GM23338 (cell line): ENCODE data around the gene BMP10. TPM values are rescaled to one million over a fixed set of nuclear protein-coding genes. Genes with fewer than 3 reads are reported as not detected.

ENCODE experiments used
- ATAC-seq: fragments of 200-7000 bp; cut with Tn5 transposase; 3 replicates; pipeline ENCODE4 v1.9.1; 2020
- DNase-seq: peaks from one replicate; pipeline ENCODE4 v3.0.0-alpha.2; 2015; ENCODE audit warnings: low spot score
- H2AFZ ChIP-seq: fragments of 200-600 bp; sonication (generic); 2 replicates; pipeline ENCODE4 v1.8.0; 2016; ENCODE audit warnings: antibody characterized with exemption, mild to moderate bottlenecking, moderate library complexity
- H3F3A ChIP-seq: fragments of 200-600 bp; sonication (generic); replicated peaks from 2 replicates; pipeline ENCODE4 v1.8.0; 2017; ENCODE audit warnings: antibody characterized with exemption, mixed run types, low read depth
- H3K27ac ChIP-seq: fragments of 200-600 bp; sonication (generic); 2 replicates; pipeline ENCODE4 v1.6.1; 2016; ENCODE audit warnings: low read depth
- H3K27me3 ChIP-seq: fragments of 200-600 bp; sonication (generic); 2 replicates; pipeline ENCODE4 v1.8.0; 2016; ENCODE audit warnings: mild to moderate bottlenecking, mixed run types, moderate library complexity; ENCODE audit not compliant: insufficient read depth
- H3K36me3 ChIP-seq: fragments of 200-600 bp; sonication (generic); 2 replicates; pipeline ENCODE4 v1.8.0; 2016; ENCODE audit warnings: mild to moderate bottlenecking; ENCODE audit not compliant: insufficient read depth
- H3K4me1 ChIP-seq: fragments of 200-600 bp; sonication (generic); 2 replicates; pipeline ENCODE4 v1.8.0; 2016; ENCODE audit warnings: mild to moderate bottlenecking, moderate library complexity; ENCODE audit not compliant: insufficient read depth
- H3K4me2 ChIP-seq: fragments of 200-600 bp; sonication (generic); 2 replicates; pipeline ENCODE4 v1.7.1; 2017; ENCODE audit warnings: mixed run types
- H3K4me3 ChIP-seq: fragments of 200-600 bp; sonication (generic); 2 replicates; pipeline ENCODE4 v1.6.1; 2016; ENCODE audit warnings: mixed run types
- H3K79me2 ChIP-seq: fragments of 200-600 bp; sonication (generic); replicated peaks from 2 replicates; pipeline ENCODE4 v1.8.0; 2017; ENCODE audit warnings: mild to moderate bottlenecking; ENCODE audit not compliant: insufficient read depth
- H3K9me2 ChIP-seq: fragments of 200-600 bp; sonication (generic); 2 replicates; pipeline ENCODE4 v1.8.0; 2017; ENCODE audit not compliant: insufficient read depth
- H4K20me1 ChIP-seq: fragments of 200-600 bp; sonication (generic); replicated peaks from 2 replicates; pipeline ENCODE4 v1.8.0; 2017; ENCODE audit warnings: mild to moderate bottlenecking; ENCODE audit not compliant: insufficient read depth
- H3K27ac Mint-ChIP-seq: 2 replicates; pipeline ENCODE4 v1.8.0; 2020; ENCODE audit warnings: inconsistent platforms, mild to moderate bottlenecking, moderate library complexity, mixed read lengths
- H3K27me3 Mint-ChIP-seq: 3 replicates; pipeline ENCODE4 v1.8.0; 2022; ENCODE audit warnings: low read depth, mild to moderate bottlenecking, moderate library complexity, mixed read lengths, inconsistent platforms; ENCODE audit not compliant: insufficient read depth, poor library complexity
- H3K36me3 Mint-ChIP-seq: 3 replicates; pipeline ENCODE4 v1.8.0; 2021; ENCODE audit warnings: low read depth, mild to moderate bottlenecking, inconsistent platforms, moderate library complexity, mixed read lengths
- H3K4me1 Mint-ChIP-seq: 3 replicates; pipeline ENCODE4 v1.8.0; 2020; ENCODE audit warnings: mild to moderate bottlenecking, inconsistent platforms, mixed read lengths
- H3K4me3 Mint-ChIP-seq: 3 replicates; pipeline ENCODE4 v1.8.0; 2021; ENCODE audit warnings: moderate library complexity, mild to moderate bottlenecking, inconsistent platforms, mixed read lengths
- H3K9me3 Mint-ChIP-seq: 3 replicates; pipeline ENCODE4 v1.8.0; 2020; ENCODE audit warnings: moderate library complexity, mild to moderate bottlenecking, inconsistent platforms, mixed read lengths
- CREB1 ChIP-seq: fragments of 250-450 bp; sonication (Bioruptor Pico); IDR thresholded peaks from 2 replicates; pipeline ENCODE4 v1.5.0; 2020; ENCODE audit warnings: low read depth, mild to moderate bottlenecking, moderate library complexity
- EZH2 ChIP-seq: fragments of 200-600 bp; sonication (generic); IDR thresholded peaks from one replicate; pipeline ENCODE4 v1.8.0; 2017; ENCODE audit warnings: antibody characterized with exemption, mild to moderate bottlenecking, low read depth; ENCODE audit not compliant: unreplicated experiment
- EZH2phosphoT487 ChIP-seq: fragments of 200-600 bp; sonication (generic); IDR thresholded peaks from one replicate; pipeline ENCODE4 v1.8.1; 2018; ENCODE audit warnings: antibody characterized with exemption; ENCODE audit not compliant: unreplicated experiment
- JUNB ChIP-seq: IDR thresholded peaks from one replicate; pipeline ENCODE4 v1.6.1; 2016; ENCODE audit warnings: antibody characterized with exemption; ENCODE audit not compliant: unreplicated experiment
- NANOG ChIP-seq: IDR thresholded peaks from 2 replicates; pipeline ENCODE4 v1.6.1; 2016; ENCODE audit warnings: antibody characterized with exemption, borderline replicate concordance
- POLR2AphosphoS5 ChIP-seq: IDR thresholded peaks from 2 replicates; pipeline ENCODE4 v1.6.1; 2016; ENCODE audit warnings: antibody characterized with exemption, low read depth
- STAT1 ChIP-seq: IDR thresholded peaks from one replicate; pipeline ENCODE4 v1.6.1; 2016; ENCODE audit warnings: antibody characterized with exemption; ENCODE audit not compliant: unreplicated experiment
- ZNF114 ChIP-seq: fragments of 250-450 bp; sonication (Bioruptor Pico); IDR thresholded peaks from 2 replicates; pipeline ENCODE4 v1.5.0; 2020; ENCODE audit warnings: mild to moderate bottlenecking, moderate library complexity
- ZNF331 ChIP-seq: fragments of 250-450 bp; sonication (Bioruptor Pico); IDR thresholded peaks from 2 replicates; pipeline ENCODE4 v1.5.0; 2020; ENCODE audit warnings: low read depth, mild to moderate bottlenecking, moderate library complexity
- polyA plus RNA-seq: library from polyadenylated mRNA; unstranded; fragments of >200 nt; fragmentation: Nextera tagmentation; extraction: Ambion mirVana; gene quantifications from 2 replicates; pipeline ENCODE4 v1.2.1, GENCODE V29; 2016
- total RNA-seq: library from RNA; depleted of rRNA; stranded (reverse); fragments of >200 nt; shearing (Covaris generic); gene quantifications from 2 replicates; pipeline ENCODE4 v1.2.3, GENCODE V29; 2014
- TF ChIP-seq, protein P1 (sequence below): fragments of 250-450 bp; sonication (Bioruptor Pico); IDR thresholded peaks from 2 replicates; pipeline ENCODE4 v1.5.0; 2020; ENCODE audit warnings: mild to moderate bottlenecking, moderate library complexity
- TF ChIP-seq, protein P2 (sequence below), 2 experiments: fragments of 200-600 bp in 1 of 2; sonication (generic) in 1 of 2; conservative IDR thresholded peaks; 2 replicates each; pipeline versions ENCODE4 v1.5.1 to v1.6.1; 2016 to 2017; ENCODE audit warnings: antibody characterized with exemption in 2 of 2, low read depth in 2 of 2, mild to moderate bottlenecking in 2 of 2, moderate library complexity in 1 of 2
- TF ChIP-seq, protein P3 (sequence below): IDR thresholded peaks from 2 replicates; pipeline ENCODE4 v1.6.1; 2016; ENCODE audit warnings: antibody characterized with exemption
- TF ChIP-seq, protein P4 (sequence below): IDR thresholded peaks from one replicate; pipeline ENCODE4 v1.6.1; 2018; ENCODE audit warnings: antibody characterized with exemption; ENCODE audit not compliant: unreplicated experiment

Gene BMP10
- total and polyA plus RNA-seq, 2 experiments from 2014 or later = not detected

DNA sequence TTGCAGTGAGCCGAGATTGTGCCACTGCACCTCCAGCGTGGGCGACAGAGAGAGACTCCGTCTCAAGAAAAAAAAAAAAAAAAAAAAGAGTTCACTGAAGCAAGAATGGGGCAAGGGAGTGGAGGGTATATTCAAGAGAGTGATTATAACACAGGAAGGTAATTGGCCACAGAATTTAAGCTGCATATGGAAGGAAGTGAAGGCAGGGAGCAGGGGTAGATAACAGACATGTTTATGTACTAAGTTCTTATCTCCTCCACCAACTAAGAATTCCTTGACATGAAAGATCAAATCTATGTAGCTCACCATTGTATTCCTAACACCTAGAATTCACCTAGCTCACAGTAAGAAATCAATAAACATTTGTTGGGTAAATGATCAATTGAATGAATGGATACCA is 44.2 kb upstream of the BMP10 start:
- H3K27ac ChIP-seq = no peak overlapping the region
- H3K9me2 ChIP-seq = peaks cover 5% of the 10 kb centered on the region; the same call in 1 of the 2 replicates
- H3K27ac Mint-ChIP-seq = no peak overlapping the region
- H3K9me3 Mint-ChIP-seq = no peaks in the 10 kb centered on the region
- TF ChIP-seq STAT1 (no peak), JUNB (no peak), CREB1 (CRISPR knock-in tag) (no peak), EZH2 (no peak), ZNF331 (no peak), POLR2AphosphoS5 (no peak), ZNF114 (no peak), EZH2phosphoT487 (no peak), NANOG (no peak)
- TF ChIP-seq, protein P1, sequence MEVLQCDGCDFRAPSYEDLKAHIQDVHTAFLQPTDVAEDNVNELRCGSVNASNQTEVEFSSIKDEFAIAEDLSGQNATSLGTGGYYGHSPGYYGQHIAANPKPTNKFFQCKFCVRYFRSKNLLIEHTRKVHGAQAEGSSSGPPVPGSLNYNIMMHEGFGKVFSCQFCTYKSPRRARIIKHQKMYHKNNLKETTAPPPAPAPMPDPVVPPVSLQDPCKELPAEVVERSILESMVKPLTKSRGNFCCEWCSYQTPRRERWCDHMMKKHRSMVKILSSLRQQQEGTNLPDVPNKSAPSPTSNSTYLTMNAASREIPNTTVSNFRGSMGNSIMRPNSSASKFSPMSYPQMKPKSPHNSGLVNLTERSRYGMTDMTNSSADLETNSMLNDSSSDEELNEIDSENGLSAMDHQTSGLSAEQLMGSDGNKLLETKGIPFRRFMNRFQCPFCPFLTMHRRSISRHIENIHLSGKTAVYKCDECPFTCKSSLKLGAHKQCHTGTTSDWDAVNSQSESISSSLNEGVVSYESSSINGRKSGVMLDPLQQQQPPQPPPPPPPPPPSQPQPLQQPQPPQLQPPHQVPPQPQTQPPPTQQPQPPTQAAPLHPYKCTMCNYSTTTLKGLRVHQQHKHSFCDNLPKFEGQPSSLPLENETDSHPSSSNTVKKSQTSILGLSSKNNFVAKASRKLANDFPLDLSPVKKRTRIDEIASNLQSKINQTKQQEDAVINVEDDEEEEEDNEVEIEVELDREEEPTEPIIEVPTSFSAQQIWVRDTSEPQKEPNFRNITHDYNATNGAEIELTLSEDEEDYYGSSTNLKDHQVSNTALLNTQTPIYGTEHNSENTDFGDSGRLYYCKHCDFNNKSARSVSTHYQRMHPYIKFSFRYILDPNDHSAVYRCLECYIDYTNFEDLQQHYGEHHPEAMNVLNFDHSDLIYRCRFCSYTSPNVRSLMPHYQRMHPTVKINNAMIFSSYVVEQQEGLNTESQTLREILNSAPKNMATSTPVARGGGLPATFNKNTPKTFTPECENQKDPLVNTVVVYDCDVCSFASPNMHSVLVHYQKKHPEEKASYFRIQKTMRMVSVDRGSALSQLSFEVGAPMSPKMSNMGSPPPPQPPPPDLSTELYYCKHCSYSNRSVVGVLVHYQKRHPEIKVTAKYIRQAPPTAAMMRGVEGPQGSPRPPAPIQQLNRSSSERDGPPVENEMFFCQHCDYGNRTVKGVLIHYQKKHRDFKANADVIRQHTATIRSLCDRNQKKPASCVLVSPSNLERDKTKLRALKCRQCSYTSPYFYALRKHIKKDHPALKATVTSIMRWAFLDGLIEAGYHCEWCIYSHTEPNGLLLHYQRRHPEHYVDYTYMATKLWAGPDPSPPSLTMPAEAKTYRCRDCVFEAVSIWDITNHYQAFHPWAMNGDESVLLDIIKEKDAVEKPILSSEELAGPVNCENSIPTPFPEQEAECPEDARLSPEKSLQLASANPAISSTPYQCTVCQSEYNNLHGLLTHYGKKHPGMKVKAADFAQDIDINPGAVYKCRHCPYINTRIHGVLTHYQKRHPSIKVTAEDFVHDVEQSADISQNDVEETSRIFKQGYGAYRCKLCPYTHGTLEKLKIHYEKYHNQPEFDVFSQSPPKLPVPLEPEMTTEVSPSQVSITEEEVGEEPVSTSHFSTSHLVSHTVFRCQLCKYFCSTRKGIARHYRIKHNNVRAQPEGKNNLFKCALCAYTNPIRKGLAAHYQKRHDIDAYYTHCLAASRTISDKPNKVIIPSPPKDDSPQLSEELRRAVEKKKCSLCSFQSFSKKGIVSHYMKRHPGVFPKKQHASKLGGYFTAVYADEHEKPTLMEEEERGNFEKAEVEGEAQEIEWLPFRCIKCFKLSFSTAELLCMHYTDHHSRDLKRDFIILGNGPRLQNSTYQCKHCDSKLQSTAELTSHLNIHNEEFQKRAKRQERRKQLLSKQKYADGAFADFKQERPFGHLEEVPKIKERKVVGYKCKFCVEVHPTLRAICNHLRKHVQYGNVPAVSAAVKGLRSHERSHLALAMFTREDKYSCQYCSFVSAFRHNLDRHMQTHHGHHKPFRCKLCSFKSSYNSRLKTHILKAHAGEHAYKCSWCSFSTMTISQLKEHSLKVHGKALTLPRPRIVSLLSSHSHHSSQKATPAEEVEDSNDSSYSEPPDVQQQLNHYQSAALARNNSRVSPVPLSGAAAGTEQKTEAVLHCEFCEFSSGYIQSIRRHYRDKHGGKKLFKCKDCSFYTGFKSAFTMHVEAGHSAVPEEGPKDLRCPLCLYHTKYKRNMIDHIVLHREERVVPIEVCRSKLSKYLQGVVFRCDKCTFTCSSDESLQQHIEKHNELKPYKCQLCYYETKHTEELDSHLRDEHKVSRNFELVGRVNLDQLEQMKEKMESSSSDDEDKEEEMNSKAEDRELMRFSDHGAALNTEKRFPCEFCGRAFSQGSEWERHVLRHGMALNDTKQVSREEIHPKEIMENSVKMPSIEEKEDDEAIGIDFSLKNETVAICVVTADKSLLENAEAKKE (CRISPR knock-in tag) = no peak
- TF ChIP-seq, protein P2, sequence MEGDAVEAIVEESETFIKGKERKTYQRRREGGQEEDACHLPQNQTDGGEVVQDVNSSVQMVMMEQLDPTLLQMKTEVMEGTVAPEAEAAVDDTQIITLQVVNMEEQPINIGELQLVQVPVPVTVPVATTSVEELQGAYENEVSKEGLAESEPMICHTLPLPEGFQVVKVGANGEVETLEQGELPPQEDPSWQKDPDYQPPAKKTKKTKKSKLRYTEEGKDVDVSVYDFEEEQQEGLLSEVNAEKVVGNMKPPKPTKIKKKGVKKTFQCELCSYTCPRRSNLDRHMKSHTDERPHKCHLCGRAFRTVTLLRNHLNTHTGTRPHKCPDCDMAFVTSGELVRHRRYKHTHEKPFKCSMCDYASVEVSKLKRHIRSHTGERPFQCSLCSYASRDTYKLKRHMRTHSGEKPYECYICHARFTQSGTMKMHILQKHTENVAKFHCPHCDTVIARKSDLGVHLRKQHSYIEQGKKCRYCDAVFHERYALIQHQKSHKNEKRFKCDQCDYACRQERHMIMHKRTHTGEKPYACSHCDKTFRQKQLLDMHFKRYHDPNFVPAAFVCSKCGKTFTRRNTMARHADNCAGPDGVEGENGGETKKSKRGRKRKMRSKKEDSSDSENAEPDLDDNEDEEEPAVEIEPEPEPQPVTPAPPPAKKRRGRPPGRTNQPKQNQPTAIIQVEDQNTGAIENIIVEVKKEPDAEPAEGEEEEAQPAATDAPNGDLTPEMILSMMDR (conservative IDR thresholded peaks at IDR 0.05; ENCODE audit: low read depth in 2 of 2) = no peak
- TF ChIP-seq, protein P3, sequence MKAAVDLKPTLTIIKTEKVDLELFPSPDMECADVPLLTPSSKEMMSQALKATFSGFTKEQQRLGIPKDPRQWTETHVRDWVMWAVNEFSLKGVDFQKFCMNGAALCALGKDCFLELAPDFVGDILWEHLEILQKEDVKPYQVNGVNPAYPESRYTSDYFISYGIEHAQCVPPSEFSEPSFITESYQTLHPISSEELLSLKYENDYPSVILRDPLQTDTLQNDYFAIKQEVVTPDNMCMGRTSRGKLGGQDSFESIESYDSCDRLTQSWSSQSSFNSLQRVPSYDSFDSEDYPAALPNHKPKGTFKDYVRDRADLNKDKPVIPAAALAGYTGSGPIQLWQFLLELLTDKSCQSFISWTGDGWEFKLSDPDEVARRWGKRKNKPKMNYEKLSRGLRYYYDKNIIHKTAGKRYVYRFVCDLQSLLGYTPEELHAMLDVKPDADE = no peak
- TF ChIP-seq, protein P4, sequence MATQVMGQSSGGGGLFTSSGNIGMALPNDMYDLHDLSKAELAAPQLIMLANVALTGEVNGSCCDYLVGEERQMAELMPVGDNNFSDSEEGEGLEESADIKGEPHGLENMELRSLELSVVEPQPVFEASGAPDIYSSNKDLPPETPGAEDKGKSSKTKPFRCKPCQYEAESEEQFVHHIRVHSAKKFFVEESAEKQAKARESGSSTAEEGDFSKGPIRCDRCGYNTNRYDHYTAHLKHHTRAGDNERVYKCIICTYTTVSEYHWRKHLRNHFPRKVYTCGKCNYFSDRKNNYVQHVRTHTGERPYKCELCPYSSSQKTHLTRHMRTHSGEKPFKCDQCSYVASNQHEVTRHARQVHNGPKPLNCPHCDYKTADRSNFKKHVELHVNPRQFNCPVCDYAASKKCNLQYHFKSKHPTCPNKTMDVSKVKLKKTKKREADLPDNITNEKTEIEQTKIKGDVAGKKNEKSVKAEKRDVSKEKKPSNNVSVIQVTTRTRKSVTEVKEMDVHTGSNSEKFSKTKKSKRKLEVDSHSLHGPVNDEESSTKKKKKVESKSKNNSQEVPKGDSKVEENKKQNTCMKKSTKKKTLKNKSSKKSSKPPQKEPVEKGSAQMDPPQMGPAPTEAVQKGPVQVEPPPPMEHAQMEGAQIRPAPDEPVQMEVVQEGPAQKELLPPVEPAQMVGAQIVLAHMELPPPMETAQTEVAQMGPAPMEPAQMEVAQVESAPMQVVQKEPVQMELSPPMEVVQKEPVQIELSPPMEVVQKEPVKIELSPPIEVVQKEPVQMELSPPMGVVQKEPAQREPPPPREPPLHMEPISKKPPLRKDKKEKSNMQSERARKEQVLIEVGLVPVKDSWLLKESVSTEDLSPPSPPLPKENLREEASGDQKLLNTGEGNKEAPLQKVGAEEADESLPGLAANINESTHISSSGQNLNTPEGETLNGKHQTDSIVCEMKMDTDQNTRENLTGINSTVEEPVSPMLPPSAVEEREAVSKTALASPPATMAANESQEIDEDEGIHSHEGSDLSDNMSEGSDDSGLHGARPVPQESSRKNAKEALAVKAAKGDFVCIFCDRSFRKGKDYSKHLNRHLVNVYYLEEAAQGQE = no peak
- H3K27me3 Mint-ChIP-seq = peaks cover 3% of the 10 kb centered on the region
- H3K4me3 Mint-ChIP-seq = no peak overlapping the region
- no peak for ATAC-seq
- no peak overlapping the region for H3K4me2 ChIP-seq
- DNase-seq = no peak
- no peaks in the 10 kb centered on the region for H3K36me3 ChIP-seq
- no peak overlapping the region for H3K4me3 ChIP-seq
- H3K36me3 Mint-ChIP-seq = no peaks in the 10 kb centered on the region
- H2AFZ ChIP-seq = no peak overlapping the region
- no peaks in the 10 kb centered on the region for H4K20me1 ChIP-seq
- H3F3A ChIP-seq = no peaks in the 10 kb centered on the region
- no peaks in the 10 kb centered on the region for H3K27me3 ChIP-seq
- peaks cover 2% of the 10 kb centered on the region for H3K4me1 Mint-ChIP-seq
- no peaks in the 10 kb centered on the region for H3K79me2 ChIP-seq
- peaks cover 14% of the 10 kb centered on the region for H3K4me1 ChIP-seq
